DMS 273 (cell line): ENCODE measurements around the gene BLOC1S6.

ENCODE experiments used
- DNase-seq: peaks from one replicate; lab custom pipeline; 2025; ENCODE audit not compliant: unreplicated experiment; lab: John Stamatoyannopoulos, UW

Gene BLOC1S6

DNA sequence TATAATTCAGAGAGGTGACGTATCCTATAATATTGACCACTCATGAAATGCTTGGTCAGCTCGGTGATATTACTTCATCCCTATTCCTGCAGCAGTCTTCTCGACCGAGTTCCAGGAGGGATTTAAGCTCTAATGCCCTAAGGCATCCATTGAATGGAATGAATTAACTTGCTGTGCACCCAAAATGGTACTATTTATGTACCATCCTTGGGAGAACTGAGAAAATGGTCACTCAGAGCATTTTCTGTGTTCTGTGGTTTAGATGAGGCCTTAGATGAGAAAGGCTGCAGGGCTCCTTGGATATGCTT is 638 bp downstream of the BLOC1S6 start:
- no peak for DNase-seq

DNA sequence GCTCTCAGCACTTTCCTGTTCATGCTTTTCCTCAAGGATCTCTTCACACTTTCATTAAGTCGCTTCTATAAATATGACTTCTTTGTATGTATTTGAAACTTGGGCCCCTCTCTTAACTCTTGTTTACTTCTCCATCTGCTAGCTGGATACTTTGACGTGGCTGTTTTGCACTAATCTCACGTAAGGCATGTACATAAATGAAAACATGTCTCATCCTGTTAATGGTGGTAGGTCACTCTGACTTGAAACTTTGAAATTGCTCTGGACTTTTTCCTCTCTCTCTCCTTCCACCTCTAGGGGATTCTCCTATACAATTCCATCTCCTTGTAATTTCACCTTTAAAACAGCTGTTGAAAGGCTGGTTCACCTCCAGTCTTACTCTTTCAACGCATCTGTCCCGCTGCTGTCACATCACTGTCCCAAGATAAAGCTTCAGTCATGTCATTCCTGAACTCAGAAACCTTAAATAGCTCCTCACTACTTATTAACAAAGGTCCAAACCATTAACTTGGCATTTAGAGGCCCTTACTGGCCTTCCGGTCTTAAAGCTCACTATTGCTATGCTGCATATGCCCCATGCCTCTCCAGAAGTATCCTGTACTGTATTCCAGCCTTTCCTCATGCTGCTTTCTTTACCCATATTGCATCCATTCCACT is 1.2 kb downstream of the BLOC1S6 start:
- DNase-seq = peak; percentile 2

DNA sequence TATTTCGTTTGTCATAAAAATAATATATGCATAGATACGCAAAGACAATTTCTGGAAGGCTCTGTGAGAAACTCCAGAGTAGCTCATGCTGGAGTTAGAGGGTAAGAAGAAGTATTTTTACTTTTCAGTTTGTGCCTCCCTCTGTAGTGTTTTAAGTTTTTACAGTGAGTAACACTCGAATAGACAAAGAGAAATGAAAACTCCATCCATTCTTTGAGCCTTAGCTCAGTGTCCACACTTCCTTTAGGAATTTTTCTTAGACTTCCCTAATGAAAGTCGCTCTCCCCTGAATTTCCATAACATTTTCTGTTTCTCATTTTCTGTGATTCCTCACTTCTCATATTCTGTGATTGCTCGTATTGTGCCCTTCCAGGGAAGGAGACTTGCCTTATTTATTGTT is 2.1 kb downstream of the BLOC1S6 start:
- no peak for DNase-seq

DNA sequence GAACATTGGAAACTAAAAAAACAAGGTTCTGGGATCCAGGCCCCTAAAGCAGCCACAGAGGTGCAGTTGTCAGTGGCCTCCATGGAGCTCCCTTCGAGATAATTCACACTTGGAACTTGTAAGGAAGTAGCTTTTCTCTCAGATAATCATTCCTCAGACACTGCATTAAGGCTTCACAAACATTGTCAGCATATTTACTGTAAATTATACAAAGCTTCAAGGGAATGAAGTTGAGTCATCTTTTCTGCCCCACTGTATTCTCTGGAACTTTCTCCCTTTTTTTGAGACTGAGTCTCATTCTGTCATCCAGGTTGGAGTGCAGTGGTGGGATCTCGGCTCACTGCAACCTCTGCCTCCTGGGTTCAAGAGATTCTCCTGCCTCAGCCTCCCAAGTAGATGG is 7.1 kb downstream of the BLOC1S6 start:
- no peak for DNase-seq

DNA sequence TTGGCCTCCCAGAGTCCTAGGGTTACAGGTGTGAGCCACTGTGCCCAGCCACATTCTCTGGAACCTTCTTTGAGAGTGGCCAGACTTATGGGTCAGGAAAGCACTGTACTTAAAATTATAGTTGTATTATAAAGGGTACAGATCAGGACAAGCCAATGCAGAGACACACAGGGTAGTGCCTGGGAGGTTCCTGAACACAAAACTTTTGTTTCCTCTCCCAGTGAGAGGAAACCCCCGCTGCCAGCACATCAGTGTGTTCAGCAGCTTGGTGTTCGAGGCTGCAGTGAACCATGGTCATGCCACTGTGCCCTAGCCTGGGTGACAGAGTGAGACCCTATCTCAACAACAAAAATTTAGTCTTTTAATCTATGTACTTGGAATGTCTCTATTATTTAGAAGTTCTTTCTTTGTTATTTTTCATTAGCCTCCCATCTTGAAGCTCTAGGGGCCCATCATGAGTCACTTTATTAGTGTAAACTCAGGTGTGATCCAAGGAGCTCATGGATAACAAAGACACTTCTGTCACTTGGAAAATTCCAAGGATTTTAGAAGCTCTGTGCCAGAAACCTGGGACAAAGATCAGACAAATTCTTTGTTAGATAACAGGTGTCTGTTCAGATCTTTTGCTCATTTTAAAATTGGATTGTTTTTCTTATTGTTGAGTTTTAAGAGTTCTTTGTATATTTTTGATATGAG is 7.8 kb downstream of the BLOC1S6 start:
- DNase-seq = no peak

DNA sequence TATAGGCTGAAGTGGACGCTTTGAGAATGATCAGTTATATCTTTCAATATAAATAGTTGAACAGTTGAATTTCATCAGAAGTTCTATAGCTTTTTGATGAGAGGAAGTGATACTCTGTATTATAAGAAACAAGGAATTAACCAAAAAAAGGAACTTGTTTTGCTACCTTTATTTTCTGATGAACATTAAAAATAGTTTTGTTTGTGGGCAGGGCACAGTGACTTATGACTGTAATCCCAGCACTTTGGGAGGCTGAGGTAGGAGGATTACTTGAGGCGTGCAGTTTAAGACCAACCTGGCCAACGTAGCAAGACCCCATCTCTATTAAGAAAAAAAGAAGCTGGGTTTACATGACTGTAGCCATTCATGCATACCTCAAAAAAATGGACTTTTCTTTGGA is 16.7 kb downstream of the BLOC1S6 start:
- no peak for DNase-seq

DNA sequence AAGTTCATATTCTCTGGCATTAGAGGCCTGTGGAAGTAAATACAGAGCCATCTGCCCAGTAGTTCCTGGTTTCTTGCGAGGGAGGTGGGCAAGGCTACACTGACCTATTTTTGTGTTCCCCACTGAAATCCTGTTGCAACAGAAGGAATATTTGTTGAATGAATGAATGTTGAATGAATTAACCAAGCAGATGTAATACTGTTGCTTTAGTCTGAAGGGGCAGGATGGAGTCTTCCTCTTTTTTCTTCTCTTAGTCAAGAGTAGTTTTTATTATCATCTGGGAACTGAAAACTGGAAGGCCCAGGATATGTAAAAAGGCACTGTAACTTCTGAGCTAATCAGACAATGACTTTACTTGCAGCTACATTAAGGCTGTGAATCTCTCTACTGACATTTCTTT is 17.1 kb downstream of the BLOC1S6 start:
- DNase-seq = no peak

DNA sequence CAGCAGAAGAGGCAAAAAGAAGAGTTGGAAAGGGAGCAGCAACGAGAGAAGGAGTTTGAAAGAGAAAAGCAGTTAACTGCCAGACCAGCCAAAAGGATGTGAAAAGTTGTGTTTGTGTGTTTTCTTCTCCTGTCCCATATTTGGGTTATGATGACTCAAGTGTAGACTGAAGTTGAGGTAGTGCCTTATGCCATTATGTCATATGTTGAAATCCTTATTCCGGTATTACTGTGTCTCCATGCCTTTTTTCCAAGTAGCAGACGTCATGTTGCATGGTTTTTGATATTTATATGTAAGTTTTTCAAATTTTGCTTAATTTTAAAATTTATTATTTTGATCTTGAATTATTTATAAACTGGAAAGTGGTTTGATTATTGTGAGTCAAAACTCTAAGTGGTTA is 19.2 kb downstream of the BLOC1S6 start:
- DNase-seq = no peak

DNA sequence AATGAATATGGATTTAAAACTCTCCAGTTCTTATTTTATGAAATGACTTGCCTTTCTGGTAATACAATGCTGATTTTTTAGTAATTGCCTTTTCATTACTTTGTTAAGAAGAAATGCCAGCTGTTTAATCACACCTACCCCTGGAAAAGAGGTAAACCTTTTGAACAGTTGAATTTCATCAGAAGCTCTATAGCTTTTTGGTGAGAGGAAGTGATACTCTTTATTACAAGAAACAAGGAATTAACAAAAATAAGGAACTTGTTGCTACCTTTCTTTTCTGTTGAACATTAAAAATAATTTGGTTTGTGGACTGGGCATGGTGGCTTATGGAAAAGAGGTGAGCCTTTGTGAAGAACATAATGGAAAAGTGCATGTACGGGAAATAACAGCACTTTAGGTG is 19.7 kb downstream of the BLOC1S6 start:
- no peak for DNase-seq

DNA sequence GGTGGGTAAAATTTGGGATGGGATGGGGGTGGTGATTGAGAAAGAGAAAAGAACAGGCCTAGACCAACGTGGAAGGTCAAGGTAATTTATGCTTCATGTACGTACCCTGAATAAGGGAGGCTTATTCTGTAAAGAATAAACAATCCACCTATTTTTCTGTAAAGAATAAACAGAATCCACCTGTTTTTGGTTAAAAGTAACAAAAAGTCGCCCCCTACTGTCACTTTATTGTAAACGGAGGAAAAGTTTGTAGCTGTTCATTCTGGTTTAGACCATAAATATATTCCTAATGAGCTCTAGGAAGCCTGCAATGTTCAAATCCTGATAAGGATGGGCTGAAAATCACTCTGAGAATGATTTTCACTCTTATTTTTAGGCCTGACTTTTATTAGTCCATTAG is 24.1 kb downstream of the BLOC1S6 start:
- DNase-seq = peak; percentile 38

DNA sequence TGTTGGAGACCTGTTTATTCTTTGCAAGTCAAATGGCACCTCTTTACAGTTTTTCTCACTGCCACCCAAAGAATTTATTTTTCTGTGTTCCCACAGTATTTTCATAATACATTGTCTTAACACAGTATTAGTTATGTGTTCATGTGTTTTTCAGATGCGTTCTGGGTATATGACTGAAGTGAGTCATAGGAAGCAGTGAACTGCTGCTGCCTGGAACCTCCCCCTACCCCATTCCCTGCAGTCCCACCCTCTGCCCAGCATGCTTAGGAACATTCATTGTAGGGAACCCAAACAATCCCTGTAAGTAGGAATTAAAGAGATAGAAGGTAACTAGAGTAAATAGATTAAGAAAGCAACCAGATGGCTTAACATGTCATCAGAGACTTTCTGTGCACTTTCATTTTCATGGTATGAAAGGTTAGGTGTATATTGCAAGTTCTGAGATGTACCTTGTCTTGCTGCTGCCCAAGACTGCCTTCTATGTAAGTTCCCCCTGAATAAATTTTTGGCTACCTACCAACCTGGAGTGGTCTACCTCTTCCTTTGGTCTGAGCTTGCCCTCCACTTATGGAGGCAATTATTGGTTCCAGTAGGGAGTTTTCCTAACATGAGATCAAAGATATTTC is 25.7 kb downstream of the BLOC1S6 start:
- DNase-seq = no peak

DNA sequence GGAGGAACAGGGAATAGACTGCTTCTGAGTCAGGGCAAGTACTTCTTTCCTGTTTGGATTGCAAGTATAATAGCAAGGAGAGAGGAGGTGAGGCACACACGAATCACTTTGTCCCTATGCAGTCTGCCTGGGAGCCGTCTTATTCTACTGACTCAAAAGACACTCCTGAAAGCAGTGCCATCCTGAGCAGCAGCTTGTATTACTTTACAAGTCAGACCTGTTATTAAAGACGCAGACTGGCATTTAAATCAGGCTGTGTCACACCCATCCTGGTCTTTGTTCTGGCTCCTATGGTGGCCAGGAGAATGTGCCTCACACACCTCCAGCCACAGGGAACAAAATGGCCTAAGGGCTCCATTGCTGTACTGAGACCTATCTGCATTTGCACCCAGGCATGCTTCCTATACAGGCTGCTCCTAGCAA is 29.7 kb downstream of the BLOC1S6 start:
- no peak for DNase-seq

DNA sequence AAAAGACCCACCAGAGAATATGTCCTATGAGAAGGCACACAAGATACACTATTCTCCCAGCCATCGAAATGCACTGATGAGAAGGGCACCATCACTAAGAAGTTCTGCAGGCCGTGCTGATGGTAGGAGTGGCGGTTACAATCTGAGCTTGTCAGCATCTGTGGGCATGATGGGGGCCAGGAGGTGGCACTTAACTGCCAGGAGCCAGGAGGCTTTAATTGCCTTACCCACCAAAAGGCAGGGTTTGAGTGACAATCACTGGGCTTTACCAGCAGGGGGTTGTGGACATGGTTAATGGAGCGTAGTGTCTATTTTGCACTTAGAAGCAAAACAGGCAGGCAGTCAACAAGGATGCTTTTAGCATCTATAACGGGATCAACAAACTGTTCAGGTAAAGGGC is 31.6 kb downstream of the BLOC1S6 start:
- DNase-seq = peak; percentile 34

DNA sequence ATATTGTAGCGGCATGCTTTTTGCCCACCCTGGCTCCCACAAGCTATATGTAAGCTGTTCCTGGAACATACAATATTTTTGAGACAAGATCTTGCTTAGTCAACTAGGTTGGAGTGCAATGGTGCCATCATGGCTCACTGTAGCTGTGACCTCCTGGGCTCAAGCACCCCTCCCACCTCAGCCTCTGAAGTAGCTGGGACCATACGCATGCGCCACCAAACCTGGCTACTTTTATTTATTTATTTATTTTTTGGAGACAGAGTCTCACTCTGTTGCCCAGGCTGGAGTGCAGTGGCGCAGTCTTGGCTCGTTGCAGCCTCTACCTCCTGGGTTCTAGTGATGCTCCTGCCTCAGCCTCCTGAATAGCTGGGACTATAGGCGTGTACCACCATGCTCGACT is 41.0 kb downstream of the BLOC1S6 start:
- no peak for DNase-seq

DNA sequence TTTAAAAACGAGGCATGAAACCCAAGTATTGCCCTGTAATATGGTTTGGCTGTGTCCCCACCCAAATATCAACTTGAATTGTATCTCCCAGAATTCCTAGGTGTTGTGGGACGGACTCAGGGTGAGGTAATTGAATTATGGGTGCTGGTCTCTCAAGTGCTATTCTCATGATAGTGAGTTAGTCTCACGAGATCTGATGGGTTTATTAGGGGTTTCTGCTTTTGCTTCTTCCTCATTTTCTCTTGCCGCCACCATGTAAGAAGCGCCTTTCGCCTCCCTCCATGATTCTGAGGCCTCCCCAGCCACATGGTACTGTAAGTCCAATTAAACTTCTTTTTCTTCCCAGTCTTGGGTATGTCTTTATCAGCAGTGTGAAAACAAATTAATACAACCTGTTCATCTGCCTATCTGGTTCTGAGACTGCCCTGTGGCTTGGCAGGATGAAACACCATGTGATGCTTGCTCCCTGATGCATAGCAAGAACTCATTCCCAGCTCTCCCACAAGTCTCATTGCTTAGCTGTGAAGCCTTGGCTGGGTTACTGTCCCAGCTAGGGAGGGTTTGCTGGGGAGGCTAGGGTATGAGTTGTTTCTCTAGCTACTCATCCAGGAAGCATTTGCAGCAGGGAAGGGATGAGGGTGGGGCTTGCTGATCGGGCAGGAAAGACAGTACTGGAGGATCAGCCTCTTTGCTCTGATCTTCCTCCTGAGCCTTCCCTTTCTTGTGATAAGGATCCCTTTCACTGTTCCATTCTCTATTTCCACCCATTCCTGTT is 43.9 kb downstream of the BLOC1S6 start:
- DNase-seq = no peak

DNA sequence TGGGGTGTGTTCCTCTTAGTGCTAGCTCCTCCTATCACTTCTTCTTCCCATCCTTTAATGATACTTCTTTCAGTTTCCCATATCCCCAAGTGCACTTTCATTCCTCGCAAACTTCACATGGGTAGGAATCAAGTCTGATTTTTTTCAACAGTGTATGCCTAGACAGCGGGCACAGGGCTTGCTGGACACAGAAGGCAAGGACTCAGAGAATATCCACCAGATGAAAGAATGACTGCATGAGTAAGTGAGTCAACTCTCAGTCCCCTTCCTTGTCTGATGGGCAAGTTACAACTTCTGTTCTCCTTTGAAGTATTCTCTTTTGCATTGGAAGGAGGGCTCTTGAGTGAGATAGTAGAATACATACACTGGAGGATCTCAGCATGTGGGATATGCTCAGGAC is 44.6 kb downstream of the BLOC1S6 start:
- DNase-seq = no peak

DNA sequence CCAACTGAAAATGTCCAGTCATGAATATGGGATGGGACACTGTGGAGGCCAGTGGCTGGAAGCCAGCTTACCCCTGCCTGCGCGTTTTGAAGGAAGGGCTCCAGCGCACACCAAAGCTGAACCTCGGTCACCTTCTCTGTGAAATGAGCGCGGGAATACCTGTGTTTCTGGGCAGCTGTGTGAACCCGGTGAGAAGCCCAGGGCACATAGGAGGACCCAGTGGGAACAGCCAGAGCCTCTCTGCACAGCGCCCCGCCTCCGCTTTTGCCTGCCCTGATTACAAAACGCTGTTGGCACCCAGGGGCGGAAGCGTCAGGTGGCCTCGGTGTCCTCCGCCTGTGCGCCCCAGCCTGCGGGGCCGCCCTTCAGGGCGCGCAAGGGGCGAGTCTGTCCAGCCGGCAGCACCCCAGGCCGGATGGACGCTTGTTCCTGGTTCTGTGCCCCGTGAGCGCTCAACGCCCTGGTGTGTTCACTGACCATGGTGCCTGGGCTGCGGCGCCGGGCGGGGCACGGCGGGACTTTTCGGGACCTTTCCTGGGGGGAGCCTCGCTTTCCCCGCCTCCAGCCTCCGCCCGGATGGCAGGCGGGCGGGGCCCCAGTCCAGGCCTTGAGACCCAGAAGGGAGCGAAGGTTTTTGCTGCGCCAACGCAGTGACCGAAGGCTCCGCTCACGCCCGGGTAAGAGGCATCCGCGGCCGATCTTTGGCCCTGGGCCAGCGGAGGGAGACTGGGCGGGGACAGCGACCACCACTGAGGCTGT is 47.4 kb downstream of the BLOC1S6 start, which contains the start of gene SQOR:
SQOR (plus strand) TSS at position 598 of the 759 bp plus-strand sequence. CDS start 23,895 bp downstream, outside the sequence.
- DNase-seq = peak; percentile 74

DNA sequence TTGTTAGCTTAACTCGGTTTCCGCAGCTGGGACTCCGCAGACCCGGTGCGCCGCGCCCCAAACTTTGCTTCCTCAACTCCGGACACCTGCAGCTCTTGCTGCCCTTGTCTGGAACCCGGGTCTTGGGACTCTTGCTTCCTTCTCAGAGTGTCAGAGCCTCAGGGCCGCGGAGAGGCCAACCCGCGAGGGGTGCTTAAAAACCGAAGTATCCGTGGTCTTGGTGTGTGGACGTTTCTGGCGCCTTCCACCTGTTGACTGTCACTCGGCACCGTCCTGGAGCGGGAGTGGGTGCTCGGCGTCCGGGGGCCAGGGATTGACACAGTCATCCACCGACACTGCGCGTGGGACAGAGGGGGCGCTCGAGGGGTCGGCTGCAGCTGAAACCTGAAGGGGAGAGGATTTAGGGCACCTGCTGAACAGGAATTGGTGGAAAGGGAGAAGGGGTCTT is 48.0 kb downstream of the BLOC1S6 start:
- DNase-seq = peak; percentile 62

DNA sequence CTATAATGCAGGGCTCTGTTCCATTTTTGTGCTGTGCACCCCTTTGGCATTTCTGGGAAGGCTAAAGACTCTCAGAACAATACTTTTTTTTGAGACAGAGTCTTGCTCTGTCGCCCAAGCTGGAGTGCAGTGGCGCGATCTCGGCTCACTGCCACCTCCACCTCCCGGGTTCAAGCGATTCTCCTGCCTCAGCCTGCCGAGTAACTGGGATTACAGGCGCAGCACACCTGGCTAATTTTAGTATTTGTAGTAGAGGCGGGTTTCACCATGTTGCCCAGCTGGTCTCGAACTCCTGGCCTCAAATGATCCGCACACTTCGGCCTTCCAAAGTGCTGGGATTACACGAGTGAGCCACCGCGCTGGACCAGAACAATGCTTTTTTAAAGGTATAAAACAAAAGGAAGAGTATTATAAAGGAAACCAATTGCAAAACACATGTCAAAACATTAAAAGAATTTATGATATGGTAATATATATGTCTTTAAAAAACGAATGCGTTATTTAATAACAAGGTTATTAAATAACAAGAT is 48.6 kb downstream of the BLOC1S6 start:
- no peak for DNase-seq

DNA sequence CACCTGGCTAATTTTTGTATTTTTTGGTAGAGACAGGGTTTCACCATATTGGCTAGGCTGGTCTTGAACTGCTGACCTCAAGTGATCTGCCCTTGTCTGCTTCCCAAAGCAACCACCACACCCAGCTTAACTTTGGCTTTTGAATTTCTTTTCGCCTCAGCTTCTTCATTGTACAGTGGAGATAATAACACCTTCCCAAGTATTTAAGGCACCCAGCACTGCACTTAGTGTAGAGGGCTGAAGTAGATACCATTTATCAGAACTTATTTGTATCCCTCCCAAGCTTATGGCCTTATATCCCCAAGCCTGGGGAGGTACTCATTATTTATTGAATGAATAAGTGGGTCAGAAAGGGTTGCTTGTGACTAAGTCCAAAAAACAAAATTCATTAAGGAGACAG is 50.0 kb downstream of the BLOC1S6 start:
- DNase-seq = no peak

DNA sequence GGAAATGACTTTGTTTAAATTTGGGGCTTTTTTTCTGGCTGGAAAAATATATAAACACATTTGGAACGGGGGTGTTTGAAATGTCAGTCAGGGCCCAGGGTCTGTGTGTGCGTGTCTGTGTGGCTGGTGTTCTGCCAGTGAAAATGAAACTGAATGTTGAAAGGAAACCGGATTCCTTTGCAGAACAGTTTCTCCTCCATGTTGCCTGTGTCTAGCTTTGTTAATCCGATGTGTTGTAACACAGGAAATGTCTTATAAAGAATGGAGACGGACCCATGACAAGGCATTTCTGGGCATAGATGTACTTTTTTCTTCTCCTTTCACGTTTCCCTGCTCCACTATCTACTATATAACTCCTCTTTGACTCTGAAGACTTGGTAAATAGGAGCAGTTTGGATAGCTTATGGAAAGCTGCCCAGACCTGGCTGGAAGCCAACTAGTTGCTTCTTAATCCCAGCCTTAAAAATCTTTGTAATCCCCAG is 50.4 kb downstream of the BLOC1S6 start:
- peak; percentile 60 for DNase-seq
